K562 (cell line): Measurements from ENCODE around the gene ASIC3. TPM values are rescaled to one million over a fixed set of nuclear protein-coding genes. Genes with fewer than 3 reads are reported as not detected.

ENCODE experiments used
- C11orf30 ChIP-seq: fragments of 450-650 bp; IDR thresholded peaks from 2 replicates; pipeline ENCODE4 v1.6.1; 2016; ENCODE audit warnings: low read depth, mild to moderate bottlenecking
- E2F6 ChIP-seq, 2 experiments: IDR thresholded peaks; 2 replicates each; pipeline ENCODE4 v1.6.1; 2011; ENCODE audit warnings: borderline replicate concordance in 1 of 2, control low read depth in 1 of 2, low read depth in 1 of 2, low read length in 1 of 2, mild to moderate bottlenecking in 1 of 2, mixed read lengths in 1 of 2, moderate library complexity in 1 of 2; ENCODE audit not compliant: insufficient read depth in 1 of 2, insufficient read length in 1 of 2, poor library complexity in 1 of 2, severe bottlenecking in 1 of 2; ENCODE audit errors: extremely low read depth in 1 of 2
- FOXK1 ChIP-seq: sonication (generic); formaldehyde crosslinking; IDR thresholded peaks from 2 replicates; pipeline ENCODE4 v1.8.0; 2022; ENCODE audit warnings: missing genetic modification reagents, mild to moderate bottlenecking, borderline replicate concordance
- HBP1 ChIP-seq: fragments of 450-650 bp; formaldehyde crosslinking; IDR thresholded peaks from 2 replicates; pipeline ENCODE4 v1.4.0; 2022; ENCODE audit warnings: missing genetic modification characterization
- MAFF ChIP-seq: IDR thresholded peaks from 2 replicates; pipeline ENCODE4 v1.6.1; 2012; ENCODE audit warnings: low read length, improper control_type of control experiment
- MED1 ChIP-seq: sonication (generic); formaldehyde crosslinking; IDR thresholded peaks from 2 replicates; pipeline ENCODE4 v1.8.1; 2023; ENCODE audit warnings: missing genetic modification reagents, borderline replicate concordance
- MTA1 ChIP-seq: fragments of 450-650 bp; IDR thresholded peaks from 2 replicates; pipeline ENCODE4 v1.6.1; 2017; ENCODE audit warnings: borderline replicate concordance
- TAL1 ChIP-seq: fragments of 450-650 bp; IDR thresholded peaks from 2 replicates; pipeline ENCODE4 v1.6.1; 2016; ENCODE audit warnings: mild to moderate bottlenecking
- polyA plus RNA-seq, 8 experiments: library from polyadenylated mRNA; depleted of rRNA in 4 of 8; stranded (reverse) in 5 of 8; unstranded in 3 of 8; fragments of >200 nt; fragmentation: Nextera tagmentation in 2 of 8; fragmentation: Illumina TruSeq in 1 of 8; extraction: Ambion mirVana in 2 of 8; extraction: Trizol in 1 of 8; gene quantifications; 2 replicates each; pipeline versions ENCODE4 v1.2.1 to v1.2.3, GENCODE V29; 2011 to 2014; ENCODE audit warnings: inconsistent platforms in 1 of 8, missing spikeins in 1 of 8
- total RNA-seq, 7 experiments: library from RNA; depleted of rRNA in 6 of 7; stranded (reverse); fragments of >200 nt in 6 of 7; fragmentation: Illumina TruSeq in 2 of 7; extraction: Trizol in 2 of 7; gene quantifications; 2 replicates each; pipeline versions ENCODE4 v1.2.1 to v1.2.3, GENCODE V29; 2011 to 2021; ENCODE audit warnings: low replicate concordance in 1 of 7
- TF ChIP-seq, protein P1 (sequence below): fragments of 450-650 bp; IDR thresholded peaks from 2 replicates; pipeline ENCODE4 v1.6.1; 2016; ENCODE audit warnings: mild to moderate bottlenecking, moderate library complexity
- TF ChIP-seq, protein P2 (sequence below): conservative IDR thresholded peaks from 2 replicates; pipeline ENCODE4 v1.6.1; 2011; ENCODE audit warnings: low read depth, mild to moderate bottlenecking, low read length; ENCODE audit not compliant: control insufficient read depth

The ASIC3 gene
- total and polyA plus RNA-seq, 9 of the 15 experiments (the other 6 are each of a cell fraction or from before 2014, with no cell fraction given) = 0.11 to 5.0 (median 0.87) TPM

DNA sequence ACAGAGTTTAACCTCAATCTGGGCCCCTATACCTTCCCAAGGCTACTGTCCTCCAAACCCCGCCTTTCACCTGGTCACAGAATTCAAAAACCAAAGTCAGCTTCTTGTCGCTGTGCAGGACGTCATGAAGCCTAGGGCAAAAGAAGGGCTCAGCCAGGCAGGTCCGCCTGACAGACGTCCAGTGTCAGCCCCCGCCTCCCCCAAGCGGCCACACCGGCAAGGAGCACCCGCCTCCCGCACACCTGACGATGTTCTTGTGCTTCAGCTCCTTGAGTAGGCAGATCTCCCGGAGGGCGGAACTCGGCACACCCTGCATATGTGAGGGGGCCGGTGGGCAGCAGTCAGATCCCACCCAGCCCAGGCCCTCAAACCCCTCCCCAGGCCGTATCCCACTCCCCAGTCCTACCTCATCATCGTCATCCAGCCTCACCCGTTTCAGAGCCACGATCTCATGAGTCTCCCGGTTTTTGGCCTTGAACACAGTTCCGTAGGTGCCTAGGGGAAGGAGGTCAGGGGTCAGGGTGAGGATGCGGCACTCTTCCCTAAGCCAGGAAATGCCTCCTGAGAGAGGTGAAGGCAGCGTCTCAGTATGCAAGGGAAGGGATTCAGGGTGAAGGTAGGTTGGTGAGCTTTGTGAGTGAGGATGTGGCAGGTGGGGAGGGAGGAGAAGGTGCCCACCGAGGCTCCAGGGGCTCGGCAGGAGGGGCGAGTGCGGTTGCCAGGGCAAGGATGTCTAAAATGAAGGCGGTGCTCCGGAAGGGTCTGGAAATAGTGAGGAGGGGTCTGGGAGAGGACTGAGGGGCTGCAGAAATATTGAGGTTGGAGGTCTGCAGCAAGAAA is 8.6 kb downstream of the ASIC3 start (continued):
- TF ChIP-seq, protein P1, sequence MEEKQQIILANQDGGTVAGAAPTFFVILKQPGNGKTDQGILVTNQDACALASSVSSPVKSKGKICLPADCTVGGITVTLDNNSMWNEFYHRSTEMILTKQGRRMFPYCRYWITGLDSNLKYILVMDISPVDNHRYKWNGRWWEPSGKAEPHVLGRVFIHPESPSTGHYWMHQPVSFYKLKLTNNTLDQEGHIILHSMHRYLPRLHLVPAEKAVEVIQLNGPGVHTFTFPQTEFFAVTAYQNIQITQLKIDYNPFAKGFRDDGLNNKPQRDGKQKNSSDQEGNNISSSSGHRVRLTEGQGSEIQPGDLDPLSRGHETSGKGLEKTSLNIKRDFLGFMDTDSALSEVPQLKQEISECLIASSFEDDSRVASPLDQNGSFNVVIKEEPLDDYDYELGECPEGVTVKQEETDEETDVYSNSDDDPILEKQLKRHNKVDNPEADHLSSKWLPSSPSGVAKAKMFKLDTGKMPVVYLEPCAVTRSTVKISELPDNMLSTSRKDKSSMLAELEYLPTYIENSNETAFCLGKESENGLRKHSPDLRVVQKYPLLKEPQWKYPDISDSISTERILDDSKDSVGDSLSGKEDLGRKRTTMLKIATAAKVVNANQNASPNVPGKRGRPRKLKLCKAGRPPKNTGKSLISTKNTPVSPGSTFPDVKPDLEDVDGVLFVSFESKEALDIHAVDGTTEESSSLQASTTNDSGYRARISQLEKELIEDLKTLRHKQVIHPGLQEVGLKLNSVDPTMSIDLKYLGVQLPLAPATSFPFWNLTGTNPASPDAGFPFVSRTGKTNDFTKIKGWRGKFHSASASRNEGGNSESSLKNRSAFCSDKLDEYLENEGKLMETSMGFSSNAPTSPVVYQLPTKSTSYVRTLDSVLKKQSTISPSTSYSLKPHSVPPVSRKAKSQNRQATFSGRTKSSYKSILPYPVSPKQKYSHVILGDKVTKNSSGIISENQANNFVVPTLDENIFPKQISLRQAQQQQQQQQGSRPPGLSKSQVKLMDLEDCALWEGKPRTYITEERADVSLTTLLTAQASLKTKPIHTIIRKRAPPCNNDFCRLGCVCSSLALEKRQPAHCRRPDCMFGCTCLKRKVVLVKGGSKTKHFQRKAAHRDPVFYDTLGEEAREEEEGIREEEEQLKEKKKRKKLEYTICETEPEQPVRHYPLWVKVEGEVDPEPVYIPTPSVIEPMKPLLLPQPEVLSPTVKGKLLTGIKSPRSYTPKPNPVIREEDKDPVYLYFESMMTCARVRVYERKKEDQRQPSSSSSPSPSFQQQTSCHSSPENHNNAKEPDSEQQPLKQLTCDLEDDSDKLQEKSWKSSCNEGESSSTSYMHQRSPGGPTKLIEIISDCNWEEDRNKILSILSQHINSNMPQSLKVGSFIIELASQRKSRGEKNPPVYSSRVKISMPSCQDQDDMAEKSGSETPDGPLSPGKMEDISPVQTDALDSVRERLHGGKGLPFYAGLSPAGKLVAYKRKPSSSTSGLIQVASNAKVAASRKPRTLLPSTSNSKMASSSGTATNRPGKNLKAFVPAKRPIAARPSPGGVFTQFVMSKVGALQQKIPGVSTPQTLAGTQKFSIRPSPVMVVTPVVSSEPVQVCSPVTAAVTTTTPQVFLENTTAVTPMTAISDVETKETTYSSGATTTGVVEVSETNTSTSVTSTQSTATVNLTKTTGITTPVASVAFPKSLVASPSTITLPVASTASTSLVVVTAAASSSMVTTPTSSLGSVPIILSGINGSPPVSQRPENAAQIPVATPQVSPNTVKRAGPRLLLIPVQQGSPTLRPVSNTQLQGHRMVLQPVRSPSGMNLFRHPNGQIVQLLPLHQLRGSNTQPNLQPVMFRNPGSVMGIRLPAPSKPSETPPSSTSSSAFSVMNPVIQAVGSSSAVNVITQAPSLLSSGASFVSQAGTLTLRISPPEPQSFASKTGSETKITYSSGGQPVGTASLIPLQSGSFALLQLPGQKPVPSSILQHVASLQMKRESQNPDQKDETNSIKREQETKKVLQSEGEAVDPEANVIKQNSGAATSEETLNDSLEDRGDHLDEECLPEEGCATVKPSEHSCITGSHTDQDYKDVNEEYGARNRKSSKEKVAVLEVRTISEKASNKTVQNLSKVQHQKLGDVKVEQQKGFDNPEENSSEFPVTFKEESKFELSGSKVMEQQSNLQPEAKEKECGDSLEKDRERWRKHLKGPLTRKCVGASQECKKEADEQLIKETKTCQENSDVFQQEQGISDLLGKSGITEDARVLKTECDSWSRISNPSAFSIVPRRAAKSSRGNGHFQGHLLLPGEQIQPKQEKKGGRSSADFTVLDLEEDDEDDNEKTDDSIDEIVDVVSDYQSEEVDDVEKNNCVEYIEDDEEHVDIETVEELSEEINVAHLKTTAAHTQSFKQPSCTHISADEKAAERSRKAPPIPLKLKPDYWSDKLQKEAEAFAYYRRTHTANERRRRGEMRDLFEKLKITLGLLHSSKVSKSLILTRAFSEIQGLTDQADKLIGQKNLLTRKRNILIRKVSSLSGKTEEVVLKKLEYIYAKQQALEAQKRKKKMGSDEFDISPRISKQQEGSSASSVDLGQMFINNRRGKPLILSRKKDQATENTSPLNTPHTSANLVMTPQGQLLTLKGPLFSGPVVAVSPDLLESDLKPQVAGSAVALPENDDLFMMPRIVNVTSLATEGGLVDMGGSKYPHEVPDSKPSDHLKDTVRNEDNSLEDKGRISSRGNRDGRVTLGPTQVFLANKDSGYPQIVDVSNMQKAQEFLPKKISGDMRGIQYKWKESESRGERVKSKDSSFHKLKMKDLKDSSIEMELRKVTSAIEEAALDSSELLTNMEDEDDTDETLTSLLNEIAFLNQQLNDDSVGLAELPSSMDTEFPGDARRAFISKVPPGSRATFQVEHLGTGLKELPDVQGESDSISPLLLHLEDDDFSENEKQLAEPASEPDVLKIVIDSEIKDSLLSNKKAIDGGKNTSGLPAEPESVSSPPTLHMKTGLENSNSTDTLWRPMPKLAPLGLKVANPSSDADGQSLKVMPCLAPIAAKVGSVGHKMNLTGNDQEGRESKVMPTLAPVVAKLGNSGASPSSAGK = no peak
- TF ChIP-seq E2F6 (IDR thresholded peaks at IDR 0.05; ENCODE audit: borderline replicate concordance in 1 of 2, extremely low read depth in 1 of 2, insufficient read depth in 1 of 2, insufficient read length in 1 of 2, low read depth in 1 of 2, low read length in 1 of 2, poor library complexity in 1 of 2, severe bottlenecking in 1 of 2) = no peak
- TF ChIP-seq C11orf30 = no peak
- TF ChIP-seq FOXK1 (CRISPR knock-in tag) = 0 out of 2 replicates have a peak, but pooled peaks have one; percentile 23
- TF ChIP-seq MAFF = no peak
- 0 out of 2 replicates have a peak, but pooled peaks have one; percentile 43 for TF ChIP-seq MED1 (CRISPR knock-in tag)
- 0 out of 2 replicates have a peak, but pooled peaks have one; percentile 30 for TF ChIP-seq HBP1
- TF ChIP-seq MTA1 = 0 out of 2 replicates have a peak, but pooled peaks have one; percentile 34
- TF ChIP-seq, protein P2, sequence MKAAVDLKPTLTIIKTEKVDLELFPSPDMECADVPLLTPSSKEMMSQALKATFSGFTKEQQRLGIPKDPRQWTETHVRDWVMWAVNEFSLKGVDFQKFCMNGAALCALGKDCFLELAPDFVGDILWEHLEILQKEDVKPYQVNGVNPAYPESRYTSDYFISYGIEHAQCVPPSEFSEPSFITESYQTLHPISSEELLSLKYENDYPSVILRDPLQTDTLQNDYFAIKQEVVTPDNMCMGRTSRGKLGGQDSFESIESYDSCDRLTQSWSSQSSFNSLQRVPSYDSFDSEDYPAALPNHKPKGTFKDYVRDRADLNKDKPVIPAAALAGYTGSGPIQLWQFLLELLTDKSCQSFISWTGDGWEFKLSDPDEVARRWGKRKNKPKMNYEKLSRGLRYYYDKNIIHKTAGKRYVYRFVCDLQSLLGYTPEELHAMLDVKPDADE = no peak
- TF ChIP-seq TAL1 = no peak
